BJ (cell line): ENCODE measurements around the gene C19orf38. TPM values are rescaled to one million over a fixed set of nuclear protein-coding genes. Genes with fewer than 3 reads are reported as not detected.
A peak's percentile ranks its signal among the peaks of the same experiment; 100 is the strongest.

ENCODE experiments used
- CTCF ChIA-PET: fragments of 350-600 bp; formaldehyde crosslinking; extraction: SDS; loops from one replicate; lab custom pipeline; 2021; ENCODE audit warnings: antibody characterized with exemption, inconsistent platforms; lab: Yijun Ruan, JAX
- POLR2A ChIA-PET: fragments of 300-600 bp; sonication (Branson Sonifier 250); formaldehyde crosslinking; extraction: SDS; loops from one replicate; lab custom pipeline; 2021; ENCODE audit warnings: antibody characterized with exemption; lab: Charles Lee
- DNase-seq: peaks from one replicate; pipeline ENCODE4 v3.0.0-alpha.2; 2011; ENCODE audit warnings: low read depth
- H3K27me3 ChIP-seq: 2 replicates; pipeline ENCODE4 v1.6.0; 2011; ENCODE audit warnings: low read length; ENCODE audit not compliant: control insufficient read depth, insufficient read depth
- H3K36me3 ChIP-seq: 2 replicates; pipeline ENCODE4 v1.5.1; 2011; ENCODE audit warnings: low read length; ENCODE audit not compliant: control insufficient read depth, insufficient read depth
- H3K4me3 ChIP-seq: 2 replicates; pipeline ENCODE4 v1.5.1; 2011; ENCODE audit warnings: low read depth, mild to moderate bottlenecking, control low read depth, low read length
- polyA plus RNA-seq: library from polyadenylated mRNA; depleted of rRNA; stranded (reverse); fragments of >200 nt; gene quantifications from 2 replicates; pipeline ENCODE4 v1.2.3, GENCODE V29; 2011
- TF ChIP-seq, protein P1 (sequence below): IDR thresholded peaks from 2 replicates; pipeline ENCODE4 v1.5.1; 2011; ENCODE audit warnings: low read depth, mild to moderate bottlenecking, control low read depth, inconsistent platforms, low read length, moderate library complexity; ENCODE audit not compliant: insufficient read depth

Gene C19orf38
- polyA plus RNA-seq, 1 experiment = 0.26 TPM

DNA sequence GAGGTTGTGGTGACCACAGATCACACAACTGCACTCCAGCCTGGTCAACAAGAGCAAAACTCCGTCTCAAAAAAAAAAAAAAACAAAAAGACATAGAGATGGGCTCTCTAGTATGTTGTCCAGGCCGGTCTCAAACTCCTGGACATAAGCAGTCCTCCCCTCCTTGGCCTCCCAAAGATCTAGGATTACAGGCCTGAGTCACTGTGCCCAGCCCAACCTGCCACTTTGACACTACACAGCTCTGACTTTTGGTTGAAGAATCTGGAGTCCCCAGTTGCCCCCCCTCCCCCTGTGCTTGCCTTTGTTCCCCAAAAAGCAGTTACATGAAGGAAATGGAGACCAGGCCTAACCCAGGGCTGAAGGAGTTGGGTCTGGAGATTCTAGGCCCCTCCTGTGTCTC, 36.1 kb downstream of the C19orf38 start:
- POLR2A ChIA-PET = no interaction called here
- H3K4me3 ChIP-seq = no peak overlapping the region
- H3K36me3 ChIP-seq = no peaks in the 10 kb centered on the region; the same call in 1 of the 2 replicates
- peak; percentile 37 for DNase-seq
- CTCF ChIA-PET = interaction anchor here (0.5 to 1.5 kb wide), 3 partner anchors 10 to 14 kb away, joined by 4 to 6 read pairs (median 4); partner anchors contain the start of gene CARM1
- no peaks in the 10 kb centered on the region for H3K27me3 ChIP-seq
- TF ChIP-seq, protein P1, sequence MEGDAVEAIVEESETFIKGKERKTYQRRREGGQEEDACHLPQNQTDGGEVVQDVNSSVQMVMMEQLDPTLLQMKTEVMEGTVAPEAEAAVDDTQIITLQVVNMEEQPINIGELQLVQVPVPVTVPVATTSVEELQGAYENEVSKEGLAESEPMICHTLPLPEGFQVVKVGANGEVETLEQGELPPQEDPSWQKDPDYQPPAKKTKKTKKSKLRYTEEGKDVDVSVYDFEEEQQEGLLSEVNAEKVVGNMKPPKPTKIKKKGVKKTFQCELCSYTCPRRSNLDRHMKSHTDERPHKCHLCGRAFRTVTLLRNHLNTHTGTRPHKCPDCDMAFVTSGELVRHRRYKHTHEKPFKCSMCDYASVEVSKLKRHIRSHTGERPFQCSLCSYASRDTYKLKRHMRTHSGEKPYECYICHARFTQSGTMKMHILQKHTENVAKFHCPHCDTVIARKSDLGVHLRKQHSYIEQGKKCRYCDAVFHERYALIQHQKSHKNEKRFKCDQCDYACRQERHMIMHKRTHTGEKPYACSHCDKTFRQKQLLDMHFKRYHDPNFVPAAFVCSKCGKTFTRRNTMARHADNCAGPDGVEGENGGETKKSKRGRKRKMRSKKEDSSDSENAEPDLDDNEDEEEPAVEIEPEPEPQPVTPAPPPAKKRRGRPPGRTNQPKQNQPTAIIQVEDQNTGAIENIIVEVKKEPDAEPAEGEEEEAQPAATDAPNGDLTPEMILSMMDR = no peak

DNA sequence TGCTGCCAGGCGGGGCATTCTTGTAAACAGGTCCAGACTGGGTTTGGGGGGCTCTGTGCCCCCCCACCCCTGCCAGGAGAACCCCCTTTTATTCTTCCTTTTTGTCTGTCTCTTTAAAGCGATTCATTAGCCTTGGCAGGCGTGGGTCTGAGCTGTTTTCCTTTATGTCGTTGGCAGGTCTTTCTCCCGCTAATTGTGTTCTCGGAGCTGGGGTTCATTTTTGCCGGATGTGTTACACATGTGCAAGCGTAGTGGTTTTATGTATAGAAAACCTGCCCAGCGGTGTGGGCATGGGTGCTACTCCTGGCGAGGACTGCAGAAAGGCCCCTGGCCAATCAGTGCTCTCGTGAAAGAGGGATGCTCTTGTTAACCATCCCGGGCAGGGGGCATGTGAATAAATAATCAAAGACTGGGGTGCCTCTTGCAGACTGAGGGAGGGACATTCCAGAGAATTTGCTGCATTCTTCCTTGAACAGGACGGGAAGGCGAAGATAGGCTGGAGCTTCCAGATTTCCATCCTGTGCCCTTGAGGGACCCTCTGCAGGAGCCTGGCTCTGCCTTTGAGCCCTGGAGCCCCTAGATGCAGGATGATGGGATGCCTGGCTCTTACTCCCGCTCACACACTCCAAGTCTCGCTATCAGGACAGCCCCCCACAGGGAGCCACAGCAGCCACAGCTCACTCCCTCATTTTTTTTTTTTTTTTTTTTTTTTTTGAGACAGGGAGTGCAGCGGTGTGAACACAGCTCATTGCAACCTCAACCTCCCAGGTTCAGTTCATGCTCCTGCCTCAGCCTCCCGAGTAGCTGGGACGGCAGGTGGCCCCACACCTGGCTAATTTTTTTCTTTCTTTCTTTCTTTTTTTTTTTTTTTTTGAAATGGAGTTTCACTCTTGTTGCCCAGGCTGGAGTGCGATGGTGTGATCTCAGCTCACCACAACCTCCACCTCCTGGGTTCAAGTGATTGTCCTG, 37.3 kb downstream of the C19orf38 start:
- POLR2A ChIA-PET = interaction anchor here (0.6 to 0.7 kb wide), 2 partner anchors 71 to 203 kb away, joined by 3 to 5 read pairs; no protein-coding TSS in a partner anchor
- no peak for DNase-seq

DNA sequence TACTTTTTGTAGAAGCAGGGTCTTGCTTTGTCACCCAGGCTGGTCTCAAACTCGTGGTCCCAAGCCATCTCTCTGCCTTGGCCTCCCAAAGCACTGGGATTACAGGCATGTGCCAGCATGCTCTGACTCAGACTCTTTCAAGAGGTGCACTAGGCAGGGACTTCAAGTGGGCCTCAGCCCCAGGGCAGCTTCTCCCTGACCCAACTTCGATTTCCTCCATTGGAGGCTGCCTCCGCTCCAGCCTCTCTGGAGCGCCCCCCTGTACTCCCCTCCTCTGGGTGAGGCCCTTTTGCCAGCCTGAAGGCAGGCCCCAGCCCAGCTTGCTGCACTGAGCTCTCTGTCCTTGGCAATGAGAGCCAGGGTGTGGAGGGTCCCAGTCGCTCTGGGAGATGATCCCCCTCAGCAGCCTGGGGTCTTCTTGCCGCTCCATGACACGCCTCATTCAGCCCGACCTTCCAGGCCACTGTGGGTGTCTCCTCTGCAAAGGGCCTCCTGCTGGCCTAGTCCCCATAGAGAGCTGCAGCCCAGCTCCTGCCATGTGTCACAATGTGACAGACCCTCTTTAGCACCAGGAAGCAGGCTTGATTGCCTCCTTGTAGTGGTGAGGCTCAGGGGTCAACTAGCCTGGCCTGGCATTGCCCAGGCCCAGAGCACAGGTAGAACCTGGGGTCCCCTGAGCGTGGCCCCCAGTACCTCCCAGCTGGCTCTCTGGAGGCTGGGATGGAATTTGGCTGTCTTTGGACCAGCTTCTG, 39.6 kb downstream of the C19orf38 start:
- Histone ChIP-seq H3K27me3 (no peaks in the 10 kb centered on the region), H3K4me3 (no peak overlapping the region), H3K36me3 (no peaks in the 10 kb centered on the region; the same call in 1 of the 2 replicates)
- ChIA-PET CTCF (interaction anchor here (0.6 to 1.7 kb wide), 5 partner anchors 15 to 48 kb away, joined by 3 to 5 read pairs (median 4); partner anchors contain the start of gene CARM1), POLR2A (no interaction called here)
- DNase-seq = no peak
- TF ChIP-seq, protein P1 = no peak

More for the DNA sequence above, 37.3 kb downstream of the C19orf38 start:
- Histone ChIP-seq H3K27me3 (no peaks in the 10 kb centered on the region), H3K4me3 (no peak overlapping the region), H3K36me3 (no peaks in the 10 kb centered on the region; the same call in 1 of the 2 replicates)
- CTCF ChIA-PET = interaction anchor here (1.5 kb wide), 1 partner anchor 15 kb away, joined by 6 read pairs; the partner anchor contains the start of gene CARM1
- TF ChIP-seq, protein P1 = no peak

DNA sequence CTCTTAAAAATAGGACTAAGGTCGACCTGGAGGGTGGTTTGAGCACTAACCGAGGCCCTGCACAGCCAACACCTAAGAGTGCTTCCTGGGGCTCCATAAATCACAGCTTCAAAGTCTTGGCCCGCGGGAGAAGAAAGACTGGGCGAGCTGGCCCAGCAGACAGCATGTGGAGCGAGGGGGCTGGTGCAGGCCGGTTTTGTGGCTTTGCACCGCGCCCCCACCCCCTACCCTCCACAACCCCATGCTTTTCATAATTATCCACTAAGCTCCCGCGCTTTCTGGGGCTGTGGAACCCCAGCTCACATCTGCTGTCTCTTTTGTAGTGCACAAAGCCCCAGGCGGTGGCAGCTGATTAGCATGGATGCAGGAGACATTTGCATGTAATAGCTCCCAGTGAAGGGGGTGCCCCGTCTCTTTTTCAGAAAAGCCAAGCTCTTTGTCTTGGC, 40.2 kb downstream of the C19orf38 start:
- TF ChIP-seq, protein P1 = no peak
- CTCF ChIA-PET = interaction anchor here (0.6 to 1.5 kb wide), 3 partner anchors 16 to 46 kb away, joined by 3 to 5 read pairs (median 4); partner anchors contain the start of gene CARM1
- H3K36me3 ChIP-seq = no peaks in the 10 kb centered on the region; the same call in 1 of the 2 replicates
- H3K4me3 ChIP-seq = no peak overlapping the region
- H3K27me3 ChIP-seq = no peaks in the 10 kb centered on the region
- POLR2A ChIA-PET = no interaction called here
- no peak for DNase-seq
